GM23338 (cell line): ENCODE measurements around the gene ZNF678. TPM values are rescaled to one million over a fixed set of nuclear protein-coding genes. Genes with fewer than 3 reads are reported as not detected.

Experiments
- polyA plus RNA-seq: library from polyadenylated mRNA; unstranded; fragments of >200 nt; fragmentation: Nextera tagmentation; extraction: Ambion mirVana; gene quantifications from 2 replicates; pipeline ENCODE4 v1.2.1, GENCODE V29; 2016
- small RNA-seq: library from RNA; depleted of rRNA; stranded (forward); fragments of <200 nt; gene quantifications from one replicate; pipeline ENCODE3, GENCODE V24; 2014; ENCODE audit warnings: low replicate concordance
- total RNA-seq: library from RNA; depleted of rRNA; stranded (reverse); fragments of >200 nt; shearing (Covaris generic); gene quantifications from 2 replicates; pipeline ENCODE4 v1.2.3, GENCODE V29; 2014; rRNA removed

The ZNF678 gene
- total and polyA plus RNA-seq, 2 experiments from 2014 or later, result 8.6 to 60.0 TPM

Small RNA genes lying within 50 kb of the gene (small RNA-seq; reads per million reads assigned to genes)
- gene RNA5SP77, result 1.1 reads per million, percentile 65 among the genes with 10 or more reads in this experiment

Other genes starting within 250 kb of the ZNF678 start
- 29.4 and 40.1 TPM in 2 replicates for gene CDC42BPA, start 245.1 kb upstream of the ZNF678 start, total RNA-seq
- 12.2 and 17.7 TPM in 2 replicates for gene CDC42BPA, start 245.1 kb upstream of the ZNF678 start, polyA plus RNA-seq
- gene JMJD4, start 171.7 kb downstream of the ZNF678 start, total RNA-seq, result 17.7 and 17.9 TPM in 2 replicates
- 11.5 and 11.6 TPM in 2 replicates for gene JMJD4, start 171.7 kb downstream of the ZNF678 start, polyA plus RNA-seq
- gene SNAP47, start 171.9 kb downstream of the ZNF678 start, total RNA-seq, result 48.0 and 51.8 TPM in 2 replicates
- gene SNAP47, start 171.9 kb downstream of the ZNF678 start, polyA plus RNA-seq, result 17.8 and 19.5 TPM in 2 replicates